ENCODE data around the gene OTOP2. TPM values are rescaled to one million over a fixed set of nuclear protein-coding genes. Genes with fewer than 3 reads are reported as not detected.
A peak's percentile ranks its signal among the peaks of the same experiment; 100 is the strongest.

OTOP2 gene
- total and polyA plus RNA-seq, 9 of the 15 experiments (the other 6 are each of a cell fraction or from before 2014, with no cell fraction given): 0.04 to 0.36 (median 0.14) TPM; not detected in 1

GRCh38 chr17:74875977-74876593, 48.0 kb upstream of the OTOP2 start (continued):
- TF ChIP-seq CEBPG (CRISPR knock-in tag; IDR thresholded peaks at IDR 0.05): 0 out of 2 replicates have a peak, but pooled peaks have one; percentile 13
- no peak for TF ChIP-seq CEBPG (tag; conservative IDR thresholded peaks at IDR 0.05 in 1 of 2, IDR thresholded peaks at IDR 0.05 in 1 of 2)
- TF ChIP-seq ZNF79 (CRISPR knock-in tag; IDR thresholded peaks at IDR 0.05; ENCODE audit: low read depth): no peak; the same call in 1 of the 2 replicates
- TF ChIP-seq PRMT5 (CRISPR knock-in tag; IDR thresholded peaks at IDR 0.05): no peak
- TF ChIP-seq, protein P1, sequence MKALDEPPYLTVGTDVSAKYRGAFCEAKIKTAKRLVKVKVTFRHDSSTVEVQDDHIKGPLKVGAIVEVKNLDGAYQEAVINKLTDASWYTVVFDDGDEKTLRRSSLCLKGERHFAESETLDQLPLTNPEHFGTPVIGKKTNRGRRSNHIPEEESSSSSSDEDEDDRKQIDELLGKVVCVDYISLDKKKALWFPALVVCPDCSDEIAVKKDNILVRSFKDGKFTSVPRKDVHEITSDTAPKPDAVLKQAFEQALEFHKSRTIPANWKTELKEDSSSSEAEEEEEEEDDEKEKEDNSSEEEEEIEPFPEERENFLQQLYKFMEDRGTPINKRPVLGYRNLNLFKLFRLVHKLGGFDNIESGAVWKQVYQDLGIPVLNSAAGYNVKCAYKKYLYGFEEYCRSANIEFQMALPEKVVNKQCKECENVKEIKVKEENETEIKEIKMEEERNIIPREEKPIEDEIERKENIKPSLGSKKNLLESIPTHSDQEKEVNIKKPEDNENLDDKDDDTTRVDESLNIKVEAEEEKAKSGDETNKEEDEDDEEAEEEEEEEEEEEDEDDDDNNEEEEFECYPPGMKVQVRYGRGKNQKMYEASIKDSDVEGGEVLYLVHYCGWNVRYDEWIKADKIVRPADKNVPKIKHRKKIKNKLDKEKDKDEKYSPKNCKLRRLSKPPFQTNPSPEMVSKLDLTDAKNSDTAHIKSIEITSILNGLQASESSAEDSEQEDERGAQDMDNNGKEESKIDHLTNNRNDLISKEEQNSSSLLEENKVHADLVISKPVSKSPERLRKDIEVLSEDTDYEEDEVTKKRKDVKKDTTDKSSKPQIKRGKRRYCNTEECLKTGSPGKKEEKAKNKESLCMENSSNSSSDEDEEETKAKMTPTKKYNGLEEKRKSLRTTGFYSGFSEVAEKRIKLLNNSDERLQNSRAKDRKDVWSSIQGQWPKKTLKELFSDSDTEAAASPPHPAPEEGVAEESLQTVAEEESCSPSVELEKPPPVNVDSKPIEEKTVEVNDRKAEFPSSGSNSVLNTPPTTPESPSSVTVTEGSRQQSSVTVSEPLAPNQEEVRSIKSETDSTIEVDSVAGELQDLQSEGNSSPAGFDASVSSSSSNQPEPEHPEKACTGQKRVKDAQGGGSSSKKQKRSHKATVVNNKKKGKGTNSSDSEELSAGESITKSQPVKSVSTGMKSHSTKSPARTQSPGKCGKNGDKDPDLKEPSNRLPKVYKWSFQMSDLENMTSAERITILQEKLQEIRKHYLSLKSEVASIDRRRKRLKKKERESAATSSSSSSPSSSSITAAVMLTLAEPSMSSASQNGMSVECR (CRISPR knock-in tag; IDR thresholded peaks at IDR 0.05): no peak
- TF ChIP-seq GATA2 (CRISPR knock-in tag; IDR thresholded peaks at IDR 0.05): no peak; the same call in 1 of the 2 replicates
- peak; percentile 88 for TF ChIP-seq SMAD4 (CRISPR knock-in tag; conservative IDR thresholded peaks at IDR 0.05)
- 0 out of 2 replicates have a peak, but pooled peaks have one; percentile 37 for TF ChIP-seq ZBTB12 (CRISPR knock-in tag; IDR thresholded peaks at IDR 0.05)
- TF ChIP-seq ZNF316 (IDR thresholded peaks at IDR 0.05): peak; percentile 98
- TF ChIP-seq ZNF511 (CRISPR knock-in tag; IDR thresholded peaks at IDR 0.05): no peak
- TF ChIP-seq, protein P2, sequence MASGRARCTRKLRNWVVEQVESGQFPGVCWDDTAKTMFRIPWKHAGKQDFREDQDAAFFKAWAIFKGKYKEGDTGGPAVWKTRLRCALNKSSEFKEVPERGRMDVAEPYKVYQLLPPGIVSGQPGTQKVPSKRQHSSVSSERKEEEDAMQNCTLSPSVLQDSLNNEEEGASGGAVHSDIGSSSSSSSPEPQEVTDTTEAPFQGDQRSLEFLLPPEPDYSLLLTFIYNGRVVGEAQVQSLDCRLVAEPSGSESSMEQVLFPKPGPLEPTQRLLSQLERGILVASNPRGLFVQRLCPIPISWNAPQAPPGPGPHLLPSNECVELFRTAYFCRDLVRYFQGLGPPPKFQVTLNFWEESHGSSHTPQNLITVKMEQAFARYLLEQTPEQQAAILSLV (tag; IDR thresholded peaks at IDR 0.05): peak; percentile 46
- peak; percentile 43 for TF ChIP-seq CBFA2T2 (conservative IDR thresholded peaks at IDR 0.05)
- TF ChIP-seq FOSL1 (tag; conservative IDR thresholded peaks at IDR 0.05): 0 out of 2 replicates have a peak, but pooled peaks have one; percentile 11
- TF ChIP-seq POLR2AphosphoS2 (IDR thresholded peaks at IDR 0.05; ENCODE audit: low read length): no peak
- TF ChIP-seq NELFE (IDR thresholded peaks at IDR 0.05; ENCODE audit: insufficient read depth, insufficient read length): no peak
- TF ChIP-seq ZFP30 (CRISPR knock-in tag; IDR thresholded peaks at IDR 0.05; ENCODE audit: borderline replicate concordance): no peak
- no peak for TF ChIP-seq NR3C1 (CRISPR knock-in tag; IDR thresholded peaks at IDR 0.05)
- peak in 1 of 2 experiments; percentile 24; a peak in 1 of 4 replicates for TF ChIP-seq KDM4B (IDR thresholded peaks at IDR 0.05; ENCODE audit: borderline replicate concordance in 2 of 2, low read depth in 1 of 2)
- no peak for TF ChIP-seq FOXA3 (CRISPR knock-in tag; conservative IDR thresholded peaks at IDR 0.05 in 1 of 2, IDR thresholded peaks at IDR 0.05 in 1 of 2)
- TF ChIP-seq, protein P3, sequence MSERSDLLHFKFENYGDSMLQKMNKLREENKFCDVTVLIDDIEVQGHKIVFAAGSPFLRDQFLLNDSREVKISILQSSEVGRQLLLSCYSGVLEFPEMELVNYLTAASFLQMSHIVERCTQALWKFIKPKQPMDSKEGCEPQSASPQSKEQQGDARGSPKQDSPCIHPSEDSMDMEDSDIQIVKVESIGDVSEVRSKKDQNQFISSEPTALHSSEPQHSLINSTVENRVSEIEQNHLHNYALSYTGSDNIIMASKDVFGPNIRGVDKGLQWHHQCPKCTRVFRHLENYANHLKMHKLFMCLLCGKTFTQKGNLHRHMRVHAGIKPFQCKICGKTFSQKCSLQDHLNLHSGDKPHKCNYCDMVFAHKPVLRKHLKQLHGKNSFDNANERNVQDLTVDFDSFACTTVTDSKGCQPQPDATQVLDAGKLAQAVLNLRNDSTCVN (CRISPR knock-in tag; IDR thresholded peaks at IDR 0.05): no peak; the same call in 1 of the 2 replicates
